GM19463 (cell line): ENCODE data around the gene SCRN2.

ENCODE experiments used
- ATAC-seq: cut with Tn5 transposase; IDR thresholded peaks from one replicate; pipeline ENCODE4 v1.9.1; 2021; ENCODE audit warnings: mild to moderate bottlenecking, moderate library complexity; ENCODE audit not compliant: unreplicated experiment

SCRN2 gene

DNA sequence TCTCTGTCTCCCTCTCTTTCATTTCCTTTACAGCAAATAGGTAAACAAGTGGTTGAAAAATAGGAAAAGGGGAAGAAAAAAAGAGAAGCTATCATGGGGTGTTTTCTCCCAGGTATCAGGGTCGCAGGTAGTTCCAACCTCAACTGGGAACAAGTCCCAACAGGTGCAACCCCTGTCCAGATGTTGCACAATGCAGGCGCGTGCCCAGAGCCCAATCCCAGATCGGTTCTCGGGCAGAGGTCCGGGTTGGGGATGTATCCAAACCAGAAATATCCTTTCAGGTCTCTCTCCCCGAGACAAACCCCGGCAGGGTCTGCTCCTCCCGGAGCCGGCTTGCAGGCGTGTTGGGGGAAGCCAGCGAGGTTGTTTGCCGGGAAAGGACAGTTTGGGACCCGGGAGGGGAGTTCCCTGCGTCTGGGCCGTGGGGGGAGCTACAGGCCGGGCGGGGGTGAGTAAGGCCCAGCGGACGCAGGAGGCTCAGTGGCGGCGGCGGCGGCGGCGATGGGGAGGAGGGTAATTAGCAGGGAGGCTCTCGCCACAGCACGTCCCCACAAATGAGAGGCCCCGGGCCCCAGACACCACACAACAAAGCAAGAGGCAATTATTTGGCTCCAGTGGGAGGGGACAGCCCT lies 31.1 kb upstream of the SCRN2 start:
- no peak for ATAC-seq

GRCh38 chr17:47871048-47871447 lies 30.0 kb upstream of the SCRN2 start:
- no peak for ATAC-seq

- no peak for ATAC-seq
Measured at GRCh38 chr17:47870056-47870455, 29.0 kb upstream of the SCRN2 start.

DNA sequence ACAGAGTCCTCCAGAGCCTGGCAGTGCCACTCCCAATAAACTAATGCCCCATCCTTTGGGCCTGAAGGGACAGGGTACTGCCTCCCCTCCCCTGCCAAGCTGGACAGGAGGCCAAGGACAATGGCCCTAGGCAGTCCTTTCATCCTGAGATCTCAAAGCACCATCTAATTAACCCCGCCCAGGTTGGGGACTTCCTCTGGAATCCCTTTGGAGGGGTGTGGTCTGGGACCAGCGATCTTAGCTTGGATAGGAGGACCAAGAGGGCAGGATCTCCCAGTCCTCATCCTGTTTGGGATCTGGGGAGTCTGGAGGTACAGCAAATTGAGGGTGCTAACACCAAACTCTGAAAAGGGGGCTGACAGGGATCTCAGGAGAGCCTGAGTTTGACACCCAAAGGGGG lies 28.0 kb upstream of the SCRN2 start:
- ATAC-seq, result no peak

- ATAC-seq, result no peak
Measured at GRCh38 chr17:47867813-47868533, 26.9 kb upstream of the SCRN2 start.

GRCh38 chr17:47866941-47867340 lies 25.9 kb upstream of the SCRN2 start:
- no peak for ATAC-seq

DNA sequence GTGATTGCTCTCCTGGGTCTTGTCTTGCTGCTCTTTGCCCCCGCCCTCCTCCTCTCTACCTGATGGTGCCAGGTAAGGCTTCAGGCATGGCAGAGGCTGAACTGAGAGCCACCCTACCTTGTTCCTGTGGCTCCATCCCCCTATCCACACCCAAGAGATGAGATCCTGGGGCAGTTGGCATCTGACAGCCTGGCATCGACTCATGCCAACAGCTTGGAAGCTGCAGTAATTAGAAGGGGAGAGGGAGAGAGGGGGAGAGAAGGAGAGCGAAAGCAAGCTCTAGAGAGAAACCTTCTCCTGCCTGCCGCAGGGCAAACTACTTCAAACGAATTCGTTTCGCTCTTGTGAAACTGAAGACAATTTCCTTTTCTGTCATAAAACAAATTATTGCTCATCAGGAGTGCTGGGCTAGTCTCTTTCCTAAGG lies 23.7 kb upstream of the SCRN2 start:
- no peak for ATAC-seq

GRCh38 chr17:47862621-47863440 lies 21.8 kb upstream of the SCRN2 start:
- ATAC-seq, result no peak

DNA sequence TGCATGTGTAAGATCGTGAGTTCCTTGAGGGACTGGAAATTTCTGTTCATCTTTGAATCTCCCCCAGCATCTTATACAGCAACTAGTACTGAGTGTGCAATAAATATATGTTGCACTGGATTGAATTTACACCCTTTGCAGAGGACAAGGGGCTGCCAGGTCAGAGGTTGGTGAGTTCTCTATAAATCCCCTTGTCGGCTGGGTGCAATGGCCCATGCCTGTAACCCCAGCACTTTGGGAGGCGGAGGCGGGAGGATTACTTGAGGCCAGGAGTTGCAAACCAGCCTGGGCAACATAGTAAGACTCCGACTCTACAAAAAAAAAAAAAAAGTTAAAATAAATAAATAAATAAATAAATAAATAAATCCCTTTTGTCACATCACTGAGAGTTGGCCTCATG lies 19.3 kb upstream of the SCRN2 start:
- ATAC-seq, result no peak

DNA sequence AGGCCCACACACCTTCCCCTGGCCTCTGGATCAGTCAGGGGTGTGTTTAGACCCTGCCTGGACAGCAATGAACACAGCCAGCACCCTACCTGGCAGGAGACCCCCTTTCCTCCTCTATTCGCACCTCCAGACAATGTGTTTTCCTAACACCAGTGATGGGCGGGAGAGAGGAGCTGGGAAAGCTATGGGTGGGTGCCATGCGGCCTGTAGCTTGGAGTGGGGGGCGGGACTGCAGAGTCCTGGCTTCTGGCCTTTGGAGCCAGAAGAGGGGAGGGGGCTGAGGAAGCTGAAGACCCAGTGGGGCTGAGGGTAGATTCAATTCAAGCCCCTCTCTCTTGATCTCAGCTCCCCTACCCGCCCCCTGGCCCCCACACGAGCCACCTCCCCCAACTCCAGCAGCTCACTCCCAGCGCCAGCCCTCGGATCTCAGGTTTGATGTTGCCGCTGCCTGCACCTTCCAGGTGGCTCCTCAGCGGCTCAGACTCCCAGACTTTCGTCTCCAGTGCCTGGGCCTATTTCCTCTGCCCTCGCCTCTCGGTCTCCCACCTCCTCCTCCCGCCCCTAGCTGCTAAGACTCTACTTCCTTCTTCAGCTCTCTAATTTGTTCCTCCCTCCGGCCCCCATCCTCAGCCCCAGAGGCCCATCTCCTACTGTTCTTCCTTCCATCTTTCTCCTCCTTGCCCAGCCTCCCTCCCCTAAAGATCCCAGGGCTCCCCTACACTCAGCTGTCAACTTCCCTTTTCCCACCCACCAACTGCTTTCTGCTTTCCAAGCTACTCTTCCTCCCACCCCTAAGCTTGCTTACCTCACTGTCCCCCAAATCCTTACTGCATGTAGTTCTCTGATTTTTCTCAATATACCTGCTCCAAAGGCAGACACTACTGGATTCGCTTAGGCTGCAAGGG lies 16.7 kb upstream of the SCRN2 start:
- no peak for ATAC-seq

GRCh38 chr17:47856830-47857229 lies 15.8 kb upstream of the SCRN2 start:
- no peak for ATAC-seq

GRCh38 chr17:47855737-47856136 lies 14.7 kb upstream of the SCRN2 start:
- ATAC-seq, result no peak

GRCh38 chr17:47853616-47854015 lies 12.5 kb upstream of the SCRN2 start:
- no peak for ATAC-seq

- no peak for ATAC-seq
Measured at GRCh38 chr17:47852113-47852949, 11.3 kb upstream of the SCRN2 start.

- ATAC-seq, result no peak
Measured at GRCh38 chr17:47851764-47852112, 10.7 kb upstream of the SCRN2 start.

- no peak for ATAC-seq
Measured at GRCh38 chr17:47850692-47851573, 9.9 kb upstream of the SCRN2 start, which contains the start of gene SP6. Gene SP6 (minus strand): TSS chr17:47851163. CDS start chr17:47848429, 2,734 bp downstream.

- no peak for ATAC-seq
Measured at GRCh38 chr17:47850373-47850691, 9.3 kb upstream of the SCRN2 start.

DNA sequence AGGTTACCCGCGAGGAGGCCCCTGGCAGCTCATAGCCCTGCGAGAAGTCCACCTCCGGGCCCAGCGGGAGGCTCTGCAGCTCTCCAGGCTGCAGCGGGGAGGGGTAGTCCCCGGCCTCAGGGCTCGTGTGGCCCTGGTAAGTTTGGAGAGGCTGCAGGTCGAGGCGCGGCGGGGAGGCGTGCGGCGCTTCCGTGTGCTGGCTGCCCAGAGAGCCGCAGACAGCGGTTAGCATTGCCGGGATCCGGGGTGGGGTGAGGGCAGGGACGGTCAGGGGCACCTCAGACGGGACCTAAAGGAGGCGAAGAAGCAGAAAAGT lies 7.1 kb upstream of the SCRN2 start:
- no peak for ATAC-seq
